NOMO-1 (cell line): ENCODE data around the gene ORMDL3.

Source experiments
- DNase-seq, 2 experiments: peaks; one replicate each; lab custom pipeline; 2025; ENCODE audit not compliant: unreplicated experiment in 2 of 2; lab: John Stamatoyannopoulos, UW

The ORMDL3 gene

DNA sequence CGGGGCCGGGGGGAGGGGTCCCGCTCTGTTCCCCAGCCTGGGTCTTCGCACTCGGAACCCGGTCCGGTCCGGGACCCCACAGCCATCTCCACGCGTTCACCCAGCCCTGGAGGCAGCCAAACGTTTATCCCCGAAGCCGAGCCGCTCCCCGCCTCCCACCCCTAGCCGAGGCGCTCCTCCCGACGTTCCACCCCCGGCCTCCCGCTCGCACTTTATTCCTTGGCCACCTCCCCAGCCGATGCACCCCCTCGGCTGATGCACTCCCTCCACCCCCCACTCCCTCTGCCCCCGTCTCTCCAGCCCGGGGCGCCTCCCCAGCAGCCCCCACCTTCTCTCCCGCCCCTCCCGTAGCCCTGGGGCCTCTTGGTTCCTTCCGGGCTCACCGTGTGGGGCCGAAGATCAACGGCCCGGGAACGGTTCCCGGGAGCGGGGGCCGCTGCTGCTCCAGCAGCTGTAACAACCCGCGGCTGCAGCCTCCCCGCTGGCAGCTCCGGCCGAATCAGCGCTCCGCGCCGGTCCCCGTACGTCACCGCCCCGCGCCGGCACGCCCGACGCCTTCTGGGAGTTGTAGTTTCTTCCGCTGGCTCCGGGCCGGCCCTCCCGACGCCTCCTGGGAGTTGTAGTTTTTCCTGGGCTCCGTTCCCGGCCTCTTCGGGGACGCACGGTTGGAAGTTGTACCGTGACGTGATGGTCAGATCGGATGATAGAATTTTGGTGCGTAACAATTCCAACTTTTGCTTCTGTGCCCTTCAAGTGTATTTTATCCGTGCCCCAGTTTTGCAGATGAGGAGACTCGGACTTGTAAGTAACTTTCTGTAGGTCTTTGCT is at the start of gene ORMDL3, which contains the start of gene LRRC3C:
Gene ORMDL3 (minus strand): TSS at position 501 of the 828 bp plus-strand sequence. CDS start 3,398 bp downstream, outside the sequence.
Gene LRRC3C (plus strand): TSS at position 632 of the 828 bp plus-strand sequence. CDS start 13,792 bp downstream, outside the sequence.
- DNase-seq = peak; percentile 85 to 93

DNA sequence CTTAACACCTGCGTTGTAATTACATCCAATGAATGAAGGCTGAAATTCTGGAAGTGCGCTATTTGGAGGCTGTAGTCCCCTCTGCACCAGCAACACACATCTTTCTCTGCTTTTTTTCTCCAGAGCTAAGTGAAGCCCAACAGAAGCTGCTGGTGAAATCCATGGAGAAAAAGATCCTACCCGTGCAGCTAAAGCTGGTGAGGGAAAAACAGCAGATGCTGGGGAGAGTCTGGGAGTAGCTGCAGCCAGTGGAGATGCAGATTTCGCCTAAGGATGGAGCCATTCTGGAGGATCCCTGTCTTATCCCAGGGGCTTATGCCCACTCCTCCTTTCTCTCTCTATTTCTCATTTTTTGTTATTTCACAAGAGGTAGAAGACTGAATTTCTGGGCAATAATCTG is 48.4 kb upstream of the ORMDL3 start:
- DNase-seq = no peak

DNA sequence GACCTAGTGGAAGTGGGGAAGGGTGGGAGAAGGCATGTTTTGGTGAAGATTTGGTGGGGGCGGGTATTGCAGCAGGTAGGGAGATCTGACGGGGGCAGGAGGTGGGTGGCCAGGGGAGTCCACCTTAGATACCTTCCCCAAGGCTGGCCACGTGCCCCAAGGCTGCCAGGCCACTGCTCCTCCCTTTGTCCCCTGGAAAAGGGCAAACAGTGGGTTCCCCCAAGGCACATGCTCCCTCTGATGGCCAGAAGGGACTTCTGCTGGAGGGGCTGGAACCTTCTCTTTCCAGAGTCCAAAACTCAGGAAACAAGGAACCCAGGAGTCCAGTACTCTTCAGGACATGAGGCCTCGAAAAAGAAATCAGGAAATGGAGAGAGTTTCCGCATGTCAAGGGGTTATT is 47.0 kb upstream of the ORMDL3 start:
- no peak for DNase-seq

- DNase-seq = no peak
These were observed 46.1 kb upstream of the ORMDL3 start for GRCh38 chr17:39973496-39973895.

- DNase-seq = peak in 1 of 2 experiments; percentile 51
These were observed 44.9 kb upstream of the ORMDL3 start for GRCh38 chr17:39972271-39972670.

DNA sequence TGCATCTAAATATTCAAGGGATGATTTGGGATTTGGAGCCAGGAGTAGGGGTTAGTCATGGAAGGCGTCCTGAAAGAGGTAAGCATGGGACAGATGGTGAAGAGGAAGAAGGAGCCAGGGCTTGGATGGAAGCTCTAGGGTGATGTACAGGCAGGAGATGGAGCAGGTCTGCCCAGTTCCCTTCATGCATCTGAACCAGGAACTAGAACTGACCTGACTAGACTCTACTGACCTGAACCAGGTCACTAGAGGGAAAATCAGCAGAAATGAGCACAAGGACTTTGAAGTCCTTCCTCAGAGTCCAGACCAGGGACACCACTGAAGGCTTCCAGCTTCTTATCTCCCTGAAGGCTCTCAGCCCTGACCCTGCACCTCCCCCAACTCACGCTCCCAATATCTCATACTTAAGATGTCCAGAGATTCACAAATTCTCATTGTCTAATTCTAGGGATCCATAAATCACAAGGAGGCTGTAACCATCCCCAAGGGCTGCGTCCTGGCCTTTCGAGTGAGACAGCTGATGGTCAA is 43.7 kb upstream of the ORMDL3 start:
- no peak for DNase-seq

GRCh38 chr17:39970157-39970692 is 42.8 kb upstream of the ORMDL3 start:
- DNase-seq = no peak

- DNase-seq = no peak
These were observed 42.0 kb upstream of the ORMDL3 start for GRCh38 chr17:39969375-39969774.

GRCh38 chr17:39968761-39969160 is 41.4 kb upstream of the ORMDL3 start:
- no peak for DNase-seq

GRCh38 chr17:39966771-39967170 is 39.4 kb upstream of the ORMDL3 start:
- no peak for DNase-seq

DNA sequence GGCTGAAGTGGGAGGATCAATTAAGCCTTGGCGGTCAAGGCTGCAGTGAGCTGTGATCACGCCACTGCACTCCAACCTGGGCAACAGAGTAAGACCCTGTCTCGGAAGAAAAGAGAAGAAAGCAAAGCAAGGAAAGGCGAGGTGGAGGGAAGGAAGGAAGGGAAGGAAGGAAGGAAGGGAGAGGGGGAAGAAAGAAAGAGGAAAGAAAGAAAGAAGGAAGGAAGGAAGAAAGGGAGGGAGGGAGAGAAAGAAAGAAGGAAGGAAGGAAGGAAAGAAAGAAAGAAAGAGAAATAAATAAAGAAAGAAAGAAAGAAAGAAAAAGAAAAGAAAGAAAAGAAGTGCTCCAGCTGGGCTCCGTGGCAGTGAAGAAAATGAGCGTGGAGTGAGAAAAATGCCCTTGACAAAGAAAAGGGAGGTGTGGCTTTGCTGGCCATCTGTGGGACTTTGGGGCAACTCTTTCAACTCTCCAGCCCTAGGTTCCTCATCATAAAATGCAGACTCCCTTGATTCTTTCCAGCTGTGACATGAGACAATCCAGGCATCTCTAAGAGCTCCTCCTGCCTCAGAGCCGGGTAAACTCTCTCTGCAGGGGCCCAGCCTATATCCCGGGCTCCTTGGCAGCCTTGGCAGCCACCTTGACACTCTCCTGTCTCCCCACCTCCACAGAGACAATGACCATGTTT is 37.8 kb upstream of the ORMDL3 start:
- no peak for DNase-seq

- no peak for DNase-seq
These were observed 36.4 kb upstream of the ORMDL3 start for GRCh38 chr17:39963829-39964228.

DNA sequence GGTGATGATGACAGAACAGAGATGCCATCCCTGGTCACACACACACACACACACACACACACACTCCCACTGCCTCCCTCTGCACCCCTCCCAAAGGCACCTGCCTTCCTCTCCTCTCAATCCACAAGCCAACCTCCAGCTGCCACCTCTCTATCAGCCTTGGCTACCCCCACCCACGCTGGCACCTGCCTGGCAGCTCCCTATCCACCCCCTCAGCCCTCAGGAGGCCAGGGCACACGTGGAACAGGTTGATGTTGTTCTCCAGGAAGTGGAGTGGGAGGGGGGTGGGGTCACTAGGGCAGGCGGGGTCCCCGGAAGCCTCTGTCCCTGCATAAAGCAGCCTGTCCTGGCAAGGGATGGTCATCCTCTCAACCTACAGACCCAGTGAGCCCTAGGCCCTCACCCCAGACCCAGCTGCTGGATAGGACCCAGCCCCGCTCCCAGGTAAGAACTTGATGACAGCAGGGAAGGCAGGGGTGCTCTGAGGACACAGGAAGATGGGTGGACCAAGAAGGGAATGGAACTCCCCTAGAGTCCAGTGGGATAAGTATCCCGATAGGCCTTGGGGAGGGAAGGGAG is 35.3 kb upstream of the ORMDL3 start, which contains the start of gene GSDMA:
Gene GSDMA (plus strand): TSS at position 363 of the 579 bp plus-strand sequence. CDS start 2,684 bp downstream, outside the sequence.
- no peak for DNase-seq

DNA sequence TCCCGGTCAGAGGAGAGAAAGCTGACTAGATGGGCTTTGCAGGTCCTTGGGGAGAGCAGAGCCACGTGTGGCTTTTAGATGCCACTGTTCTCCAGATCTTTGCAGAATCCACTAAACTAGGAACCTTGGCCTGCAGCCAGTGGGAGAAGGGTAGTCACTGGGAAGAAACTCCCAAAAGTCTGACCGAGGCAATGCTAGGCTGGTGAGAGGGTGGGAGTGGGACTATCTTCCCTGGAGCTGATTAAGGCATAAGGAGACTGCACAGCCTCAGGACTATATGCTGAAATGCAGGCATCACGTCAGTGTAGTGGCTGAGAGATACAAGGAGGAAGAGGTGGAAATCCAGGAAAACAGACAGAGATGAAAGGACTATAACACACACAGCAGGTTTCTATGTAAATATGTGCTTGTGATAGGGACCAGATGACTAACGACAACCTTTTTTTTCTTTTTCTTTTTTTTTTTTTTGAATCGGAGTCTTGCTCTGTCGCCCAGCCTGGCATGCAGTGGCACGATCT is 33.2 kb upstream of the ORMDL3 start:
- DNase-seq = no peak

- no peak for DNase-seq
These were observed 28.4 kb upstream of the ORMDL3 start for GRCh38 chr17:39955726-39956225.

DNA sequence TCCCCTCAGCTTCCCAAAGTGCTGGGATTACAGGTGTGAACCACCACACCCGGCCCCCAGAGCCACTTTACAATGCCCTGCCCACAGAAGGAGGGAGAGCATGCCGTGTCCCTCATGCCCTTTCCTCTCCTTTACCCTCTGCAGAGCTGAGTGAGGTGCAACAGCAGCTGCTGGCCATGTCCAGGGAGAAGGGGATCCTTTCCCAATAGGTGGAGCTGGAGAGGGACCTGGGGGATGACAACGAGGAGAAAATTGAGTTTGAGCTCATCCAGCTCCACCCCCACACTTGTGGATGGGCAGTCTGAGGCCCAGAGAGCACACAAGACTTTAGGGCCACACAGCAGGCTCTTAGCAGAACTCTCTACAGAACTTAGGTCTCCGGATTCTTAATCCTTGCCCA is 27.5 kb upstream of the ORMDL3 start:
- DNase-seq = no peak

- no peak for DNase-seq
These were observed 26.1 kb upstream of the ORMDL3 start for GRCh38 chr17:39953471-39953888.

- DNase-seq = peak; percentile 81 to 97
These were observed 25.5 kb upstream of the ORMDL3 start for GRCh38 chr17:39952680-39953470.

GRCh38 chr17:39951924-39952679 is 24.7 kb upstream of the ORMDL3 start:
- no peak for DNase-seq
